ENCODE measurements around the gene LUC7L. TPM values are rescaled to one million over a fixed set of nuclear protein-coding genes. Genes with fewer than 3 reads are reported as not detected.

LUC7L gene
- total and polyA plus RNA-seq, 2 of the 8 experiments (the other 6 are each of a cell fraction or from before 2014, with no cell fraction given), result 49.7 to 129 TPM

DNA sequence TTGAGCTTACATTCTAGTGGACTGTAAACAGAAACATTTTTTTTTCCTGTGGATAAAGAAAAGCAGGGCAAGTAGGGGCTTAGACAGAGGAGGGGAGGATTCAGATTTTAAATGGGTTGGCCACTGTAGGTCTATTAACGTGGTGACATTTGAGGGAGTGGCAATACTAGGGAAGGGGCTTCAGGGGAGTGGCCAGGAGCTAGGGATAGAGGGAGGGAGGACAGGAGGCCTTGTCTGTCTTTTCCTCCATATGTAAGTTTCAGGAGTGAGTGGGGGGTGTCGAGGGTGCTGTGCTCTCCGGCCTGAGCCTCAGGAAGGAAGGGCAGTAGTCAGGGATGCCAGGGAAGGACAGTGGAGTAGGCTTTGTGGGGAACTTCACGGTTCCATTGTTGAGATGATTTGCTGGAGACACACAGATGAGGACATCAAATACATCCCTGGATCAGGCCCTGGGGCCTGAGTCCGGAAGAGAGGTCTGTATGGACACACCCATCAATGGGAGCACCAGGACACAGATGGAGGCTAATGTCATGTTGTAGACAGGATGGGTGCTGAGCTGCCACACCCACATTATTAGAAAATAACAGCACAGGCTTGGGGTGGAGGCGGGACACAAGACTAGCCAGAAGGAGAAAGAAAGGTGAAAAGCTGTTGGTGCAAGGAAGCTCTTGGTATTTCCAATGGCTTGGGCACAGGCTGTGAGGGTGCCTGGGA lies 70.0 kb downstream of the LUC7L start (continued):
- no peak for TF ChIP-seq SUZ12 (IDR thresholded peaks at IDR 0.05; ENCODE audit: low read length)
- TF ChIP-seq TEAD4 (IDR thresholded peaks at IDR 0.05; ENCODE audit: low read depth, low read length), result no peak
